Measurements from ENCODE around the gene SNTB2. TPM values are rescaled to one million over a fixed set of nuclear protein-coding genes. Genes with fewer than 3 reads are reported as not detected.

The SNTB2 gene
- total and polyA plus RNA-seq, 2 of the 13 experiments (the other 11 are each of a cell fraction or from before 2014, with no cell fraction given): 11.5 to 19.2 TPM

- TF ChIP-seq ZBTB1 (CRISPR knock-in tag; IDR thresholded peaks at IDR 0.05; ENCODE audit: borderline replicate concordance) (no peak), TBL1XR1 (IDR thresholded peaks at IDR 0.05; ENCODE audit: borderline replicate concordance, low read length, partially characterized antibody) (peak; percentile 22), ZNF431 (CRISPR knock-in tag; IDR thresholded peaks at IDR 0.05; ENCODE audit: borderline replicate concordance, low read depth) (peak; percentile 38; the same call in 1 of the 2 replicates), ZBTB21 (CRISPR knock-in tag; IDR thresholded peaks at IDR 0.05) (peak; percentile 74; the same call in 1 of the 2 replicates), DMAP1 (CRISPR knock-in tag; IDR thresholded peaks at IDR 0.05) (peak; percentile 99), KAT7 (CRISPR knock-in tag; IDR thresholded peaks at IDR 0.05; ENCODE audit: borderline replicate concordance) (peak; percentile 98), MATR3 (CRISPR knock-in tag; IDR thresholded peaks at IDR 0.05) (0 out of 2 replicates have a peak, but pooled peaks have one; percentile 84), ZNF510 (CRISPR knock-in tag; IDR thresholded peaks at IDR 0.05; ENCODE audit: low read depth) (no peak; the same call in 1 of the 2 replicates), LCORL (IDR thresholded peaks at IDR 0.05) (no peak), LCORL (CRISPR knock-in tag; IDR thresholded peaks at IDR 0.05) (no peak; the same call in 1 of the 2 replicates), ZNF343 (CRISPR knock-in tag; IDR thresholded peaks at IDR 0.05) (no peak), ZKSCAN1 (IDR thresholded peaks at IDR 0.05; ENCODE audit: low read length) (peak; percentile 62; the same call in 1 of the 2 replicates), ZNF101 (CRISPR knock-in tag; IDR thresholded peaks at IDR 0.05; ENCODE audit: borderline replicate concordance, low read depth) (peak; percentile 45; the same call in 1 of the 2 replicates), ETV6 (CRISPR knock-in tag; conservative IDR thresholded peaks at IDR 0.05) (peak; percentile 92)
- TF ChIP-seq, protein P1, sequence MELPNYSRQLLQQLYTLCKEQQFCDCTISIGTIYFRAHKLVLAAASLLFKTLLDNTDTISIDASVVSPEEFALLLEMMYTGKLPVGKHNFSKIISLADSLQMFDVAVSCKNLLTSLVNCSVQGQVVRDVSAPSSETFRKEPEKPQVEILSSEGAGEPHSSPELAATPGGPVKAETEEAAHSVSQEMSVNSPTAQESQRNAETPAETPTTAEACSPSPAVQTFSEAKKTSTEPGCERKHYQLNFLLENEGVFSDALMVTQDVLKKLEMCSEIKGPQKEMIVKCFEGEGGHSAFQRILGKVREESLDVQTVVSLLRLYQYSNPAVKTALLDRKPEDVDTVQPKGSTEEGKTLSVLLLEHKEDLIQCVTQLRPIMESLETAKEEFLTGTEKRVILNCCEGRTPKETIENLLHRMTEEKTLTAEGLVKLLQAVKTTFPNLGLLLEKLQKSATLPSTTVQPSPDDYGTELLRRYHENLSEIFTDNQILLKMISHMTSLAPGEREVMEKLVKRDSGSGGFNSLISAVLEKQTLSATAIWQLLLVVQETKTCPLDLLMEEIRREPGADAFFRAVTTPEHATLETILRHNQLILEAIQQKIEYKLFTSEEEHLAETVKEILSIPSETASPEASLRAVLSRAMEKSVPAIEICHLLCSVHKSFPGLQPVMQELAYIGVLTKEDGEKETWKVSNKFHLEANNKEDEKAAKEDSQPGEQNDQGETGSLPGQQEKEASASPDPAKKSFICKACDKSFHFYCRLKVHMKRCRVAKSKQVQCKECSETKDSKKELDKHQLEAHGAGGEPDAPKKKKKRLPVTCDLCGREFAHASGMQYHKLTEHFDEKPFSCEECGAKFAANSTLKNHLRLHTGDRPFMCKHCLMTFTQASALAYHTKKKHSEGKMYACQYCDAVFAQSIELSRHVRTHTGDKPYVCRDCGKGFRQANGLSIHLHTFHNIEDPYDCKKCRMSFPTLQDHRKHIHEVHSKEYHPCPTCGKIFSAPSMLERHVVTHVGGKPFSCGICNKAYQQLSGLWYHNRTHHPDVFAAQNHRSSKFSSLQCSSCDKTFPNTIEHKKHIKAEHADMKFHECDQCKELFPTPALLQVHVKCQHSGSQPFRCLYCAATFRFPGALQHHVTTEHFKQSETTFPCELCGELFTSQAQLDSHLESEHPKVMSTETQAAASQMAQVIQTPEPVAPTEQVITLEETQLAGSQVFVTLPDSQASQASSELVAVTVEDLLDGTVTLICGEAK (IDR thresholded peaks at IDR 0.05): peak; percentile 89
- TF ChIP-seq, protein P1 (CRISPR knock-in tag; IDR thresholded peaks at IDR 0.05): peak; percentile 67; the same call in 1 of the 2 replicates
- TF ChIP-seq, protein P2, sequence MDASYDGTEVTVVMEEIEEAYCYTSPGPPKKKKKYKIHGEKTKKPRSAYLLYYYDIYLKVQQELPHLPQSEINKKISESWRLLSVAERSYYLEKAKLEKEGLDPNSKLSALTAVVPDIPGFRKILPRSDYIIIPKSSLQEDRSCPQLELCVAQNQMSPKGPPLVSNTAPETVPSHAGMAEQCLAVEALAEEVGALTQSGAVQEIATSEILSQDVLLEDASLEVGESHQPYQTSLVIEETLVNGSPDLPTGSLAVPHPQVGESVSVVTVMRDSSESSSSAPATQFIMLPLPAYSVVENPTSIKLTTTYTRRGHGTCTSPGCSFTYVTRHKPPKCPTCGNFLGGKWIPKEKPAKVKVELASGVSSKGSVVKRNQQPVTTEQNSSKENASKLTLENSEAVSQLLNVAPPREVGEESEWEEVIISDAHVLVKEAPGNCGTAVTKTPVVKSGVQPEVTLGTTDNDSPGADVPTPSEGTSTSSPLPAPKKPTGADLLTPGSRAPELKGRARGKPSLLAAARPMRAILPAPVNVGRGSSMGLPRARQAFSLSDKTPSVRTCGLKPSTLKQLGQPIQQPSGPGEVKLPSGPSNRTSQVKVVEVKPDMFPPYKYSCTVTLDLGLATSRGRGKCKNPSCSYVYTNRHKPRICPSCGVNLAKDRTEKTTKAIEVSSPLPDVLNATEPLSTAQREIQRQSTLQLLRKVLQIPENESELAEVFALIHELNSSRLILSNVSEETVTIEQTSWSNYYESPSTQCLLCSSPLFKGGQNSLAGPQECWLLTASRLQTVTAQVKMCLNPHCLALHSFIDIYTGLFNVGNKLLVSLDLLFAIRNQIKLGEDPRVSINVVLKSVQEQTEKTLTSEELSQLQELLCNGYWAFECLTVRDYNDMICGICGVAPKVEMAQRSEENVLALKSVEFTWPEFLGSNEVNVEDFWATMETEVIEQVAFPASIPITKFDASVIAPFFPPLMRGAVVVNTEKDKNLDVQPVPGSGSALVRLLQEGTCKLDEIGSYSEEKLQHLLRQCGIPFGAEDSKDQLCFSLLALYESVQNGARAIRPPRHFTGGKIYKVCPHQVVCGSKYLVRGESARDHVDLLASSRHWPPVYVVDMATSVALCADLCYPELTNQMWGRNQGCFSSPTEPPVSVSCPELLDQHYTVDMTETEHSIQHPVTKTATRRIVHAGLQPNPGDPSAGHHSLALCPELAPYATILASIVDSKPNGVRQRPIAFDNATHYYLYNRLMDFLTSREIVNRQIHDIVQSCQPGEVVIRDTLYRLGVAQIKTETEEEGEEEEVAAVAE (CRISPR knock-in tag; IDR thresholded peaks at IDR 0.05; ENCODE audit: borderline replicate concordance): peak; percentile 83; the same call in 1 of the 2 replicates
Observed at GRCh38 chr16:69339289-69340094, 152.5 kb downstream of the SNTB2 start, which contains the start of the genes COG8 and NIP7 (continued).
